ENCODE results near the gene PANK4. TPM values are rescaled to one million over a fixed set of nuclear protein-coding genes. Genes with fewer than 3 reads are reported as not detected.

PANK4 gene
- total and polyA plus RNA-seq, 4 donors = 5.5 to 28.2 (median 20.9) TPM

- Histone ChIP-seq H3K36me3 (ENCODE audit: control insufficient read depth in 1 of 2, insufficient read depth in 2 of 2, low read length in 1 of 2) (no peaks in the 10 kb centered on the region), H3K4me3 (ENCODE audit: low read length in 2 of 2) (no peak overlapping the region), H3K27ac (ENCODE audit: low read depth in 1 of 2, low read length in 2 of 2) (peak overlapping the region; percentile 6 to 79), H3K27me3 (ENCODE audit: control insufficient read depth in 1 of 2, insufficient read depth in 2 of 2, low read length in 1 of 2) (no peaks in the 10 kb centered on the region), H3K9me3 (ENCODE audit: control insufficient read depth, low read length) (no peaks in the 10 kb centered on the region), H3K4me1 (ENCODE audit: control insufficient read depth in 1 of 2, insufficient read depth in 2 of 2, low read length in 2 of 2) (no peaks in the 10 kb centered on the region)
- DNase-seq (peak; percentile 89 to 92), ATAC-seq (ENCODE audit: low FRiP score) (peak; percentile 78)
- 6 to 9% methylated on average over 17 of the region's 17 CpGs for WGBS, 2 donors
- intact Hi-C loops (cut with DNase I) = loop anchor here (1.0 to 10.0 kb wide), 4 partner anchors 97 to 353 kb away; partner anchors contain the start of gene FAAP20 (in 1 of the 2)
Observed at GRCh38 chr1:2548068-2548589, 21.7 kb upstream of the PANK4 start.

- 30 to 32% methylated on average over 27 of the region's 27 CpGs for WGBS, 2 donors
- ATAC-seq (ENCODE audit: low FRiP score) = no peak
Observed at GRCh38 chr1:2547210-2548067, 21.0 kb upstream of the PANK4 start.

GRCh38 chr1:2546515-2547209 is 20.3 kb upstream of the PANK4 start:
- ATAC-seq (ENCODE audit: low FRiP score) = peak; percentile 80
- no peaks in the 10 kb centered on the region for H3K4me1 ChIP-seq (ENCODE audit: control insufficient read depth in 1 of 2, insufficient read depth in 2 of 2, low read length in 2 of 2)
- H3K4me3 ChIP-seq (ENCODE audit: low read length in 2 of 2) = peak overlapping the region; percentile 3 to 43
- 2% methylated on average over 37 to 52 of the region's 52 CpGs for WGBS, 2 donors
- no peaks in the 10 kb centered on the region for H3K9me3 ChIP-seq (ENCODE audit: control insufficient read depth, low read length)
- DNase-seq = peak; percentile 90 to 93
- H3K27me3 ChIP-seq (ENCODE audit: control insufficient read depth in 1 of 2, insufficient read depth in 2 of 2, low read length in 1 of 2) = no peaks in the 10 kb centered on the region
- H3K36me3 ChIP-seq (ENCODE audit: control insufficient read depth in 1 of 2, insufficient read depth in 2 of 2, low read length in 1 of 2) = no peaks in the 10 kb centered on the region
- no peak overlapping the region for H3K27ac ChIP-seq (ENCODE audit: low read depth in 1 of 2, low read length in 2 of 2)
- intact Hi-C loops (cut with DNase I) = loop anchor here in 1 of 2 donors (1.0 to 10.0 kb wide), 3 partner anchors 40 to 352 kb away; partner anchors contain the start of genes FAAP20 and PRXL2B

More at GRCh38 chr1:2547210-2548067, 21.0 kb upstream of the PANK4 start:
- Histone ChIP-seq H3K9me3 (ENCODE audit: control insufficient read depth, low read length) (no peaks in the 10 kb centered on the region), H3K36me3 (ENCODE audit: control insufficient read depth in 1 of 2, insufficient read depth in 2 of 2, low read length in 1 of 2) (no peaks in the 10 kb centered on the region), H3K27me3 (ENCODE audit: control insufficient read depth in 1 of 2, insufficient read depth in 2 of 2, low read length in 1 of 2) (no peaks in the 10 kb centered on the region), H3K27ac (ENCODE audit: low read depth in 1 of 2, low read length in 2 of 2) (no peak overlapping the region), H3K4me3 (ENCODE audit: low read length in 2 of 2) (no peak overlapping the region), H3K4me1 (ENCODE audit: control insufficient read depth in 1 of 2, insufficient read depth in 2 of 2, low read length in 2 of 2) (no peaks in the 10 kb centered on the region)
- DNase-seq = no peak
- intact Hi-C loops (cut with DNase I) = loop anchor here (1.0 to 10.0 kb wide), 4 partner anchors 97 to 353 kb away; partner anchors contain the start of gene FAAP20 (in 1 of the 2)

- H3K4me3 ChIP-seq (ENCODE audit: low read length in 2 of 2) = peak overlapping the region in 1 of 2 donors; percentile 43
- no peaks in the 10 kb centered on the region for H3K36me3 ChIP-seq (ENCODE audit: control insufficient read depth in 1 of 2, insufficient read depth in 2 of 2, low read length in 1 of 2)
- peak; percentile 77 for ATAC-seq (ENCODE audit: low FRiP score)
- DNase-seq = peak; percentile 93 to 94
- no peaks in the 10 kb centered on the region for H3K9me3 ChIP-seq (ENCODE audit: control insufficient read depth, low read length)
- no peaks in the 10 kb centered on the region for H3K4me1 ChIP-seq (ENCODE audit: control insufficient read depth in 1 of 2, insufficient read depth in 2 of 2, low read length in 2 of 2)
- H3K27me3 ChIP-seq (ENCODE audit: control insufficient read depth in 1 of 2, insufficient read depth in 2 of 2, low read length in 1 of 2) = no peaks in the 10 kb centered on the region
- WGBS, 2 donors = 8 to 9% methylated on average over 29 to 43 of the region's 43 CpGs
- intact Hi-C loops (cut with DNase I) = loop anchor here in 1 of 2 donors (1.0 to 10.0 kb wide), 3 partner anchors 40 to 351 kb away; partner anchors contain the start of genes FAAP20 and PRXL2B
- H3K27ac ChIP-seq (ENCODE audit: low read depth in 1 of 2, low read length in 2 of 2) = no peak overlapping the region
Observed at GRCh38 chr1:2545754-2546514, 19.5 kb upstream of the PANK4 start.

GRCh38 chr1:2544875-2545640 is 18.7 kb upstream of the PANK4 start:
- intact Hi-C loops (cut with DNase I) = loop anchor here in 1 of 2 donors (10.0 kb wide), 2 partner anchors 100 to 350 kb away; partner anchors contain the start of gene FAAP20
- no peak overlapping the region for H3K4me3 ChIP-seq (ENCODE audit: low read length in 2 of 2)
- WGBS, 2 donors = 61 to 66% methylated on average over 16 to 19 of the region's 19 CpGs
- no peak for ATAC-seq (ENCODE audit: low FRiP score)
- no peaks in the 10 kb centered on the region for H3K4me1 ChIP-seq (ENCODE audit: control insufficient read depth in 1 of 2, insufficient read depth in 2 of 2, low read length in 2 of 2)
- no peaks in the 10 kb centered on the region for H3K36me3 ChIP-seq (ENCODE audit: control insufficient read depth in 1 of 2, insufficient read depth in 2 of 2, low read length in 1 of 2)
- no peaks in the 10 kb centered on the region for H3K9me3 ChIP-seq (ENCODE audit: control insufficient read depth, low read length)
- no peak for DNase-seq
- H3K27me3 ChIP-seq (ENCODE audit: control insufficient read depth in 1 of 2, insufficient read depth in 2 of 2, low read length in 1 of 2) = no peaks in the 10 kb centered on the region
- H3K27ac ChIP-seq (ENCODE audit: low read depth in 1 of 2, low read length in 2 of 2) = no peak overlapping the region

GRCh38 chr1:2544093-2544874 is 17.9 kb upstream of the PANK4 start:
- H3K4me1 ChIP-seq (ENCODE audit: control insufficient read depth in 1 of 2, insufficient read depth in 2 of 2, low read length in 2 of 2) = no peaks in the 10 kb centered on the region
- no peak overlapping the region for H3K4me3 ChIP-seq (ENCODE audit: low read length in 2 of 2)
- no peaks in the 10 kb centered on the region for H3K9me3 ChIP-seq (ENCODE audit: control insufficient read depth, low read length)
- intact Hi-C loops (cut with DNase I) = loop anchor here in 1 of 2 donors (10.0 kb wide), 2 partner anchors 101 to 349 kb away; partner anchors contain the start of gene FAAP20
- no peak for ATAC-seq (ENCODE audit: low FRiP score)
- no peak overlapping the region for H3K27ac ChIP-seq (ENCODE audit: low read depth in 1 of 2, low read length in 2 of 2)
- no peaks in the 10 kb centered on the region for H3K36me3 ChIP-seq (ENCODE audit: control insufficient read depth in 1 of 2, insufficient read depth in 2 of 2, low read length in 1 of 2)
- no peaks in the 10 kb centered on the region for H3K27me3 ChIP-seq (ENCODE audit: control insufficient read depth in 1 of 2, insufficient read depth in 2 of 2, low read length in 1 of 2)
- WGBS, 2 donors = 61 to 65% methylated on average over 26 of the region's 26 CpGs
- no peak for DNase-seq

- WGBS, 2 donors = 22 to 29% methylated on average over 25 to 26 of the region's 26 CpGs
- H3K27me3 ChIP-seq (ENCODE audit: control insufficient read depth in 1 of 2, insufficient read depth in 2 of 2, low read length in 1 of 2) = no peaks in the 10 kb centered on the region
- intact Hi-C loops (cut with DNase I) = loop anchor here in 1 of 2 donors (1.0 to 10.0 kb wide), 3 partner anchors 15 to 349 kb away; partner anchors contain the start of gene FAAP20
- H3K36me3 ChIP-seq (ENCODE audit: control insufficient read depth in 1 of 2, insufficient read depth in 2 of 2, low read length in 1 of 2) = no peaks in the 10 kb centered on the region
- no peaks in the 10 kb centered on the region for H3K4me1 ChIP-seq (ENCODE audit: control insufficient read depth in 1 of 2, insufficient read depth in 2 of 2, low read length in 2 of 2)
- H3K27ac ChIP-seq (ENCODE audit: low read depth in 1 of 2, low read length in 2 of 2) = no peak overlapping the region
- no peak for ATAC-seq (ENCODE audit: low FRiP score)
- no peak for DNase-seq
- H3K9me3 ChIP-seq (ENCODE audit: control insufficient read depth, low read length) = no peaks in the 10 kb centered on the region
- no peak overlapping the region for H3K4me3 ChIP-seq (ENCODE audit: low read length in 2 of 2)
Observed at GRCh38 chr1:2543543-2544092, 17.2 kb upstream of the PANK4 start.
